ES-I3 (cell line): ENCODE measurements around the gene CDH15.

ENCODE experiments used
- H3K36me3 ChIP-seq: 2 replicates; pipeline ENCODE4 v1.6.1; 2013; ENCODE audit warnings: mild to moderate bottlenecking, low read length, control low read depth, moderate library complexity; ENCODE audit not compliant: insufficient read depth
- H3K4me1 ChIP-seq: 2 replicates; pipeline ENCODE4 v1.6.1; 2013; ENCODE audit warnings: mild to moderate bottlenecking, control low read depth, low read length; ENCODE audit not compliant: insufficient read depth
- H3K9ac ChIP-seq: 2 replicates; pipeline ENCODE4 v1.6.1; 2013; ENCODE audit warnings: low read depth, mild to moderate bottlenecking, low read length, moderate library complexity
- H3K9me3 ChIP-seq: 2 replicates; pipeline ENCODE4 v1.6.1; 2013; ENCODE audit warnings: mild to moderate bottlenecking, low read length, moderate library complexity; ENCODE audit not compliant: control insufficient read depth, insufficient read depth

The CDH15 gene

DNA sequence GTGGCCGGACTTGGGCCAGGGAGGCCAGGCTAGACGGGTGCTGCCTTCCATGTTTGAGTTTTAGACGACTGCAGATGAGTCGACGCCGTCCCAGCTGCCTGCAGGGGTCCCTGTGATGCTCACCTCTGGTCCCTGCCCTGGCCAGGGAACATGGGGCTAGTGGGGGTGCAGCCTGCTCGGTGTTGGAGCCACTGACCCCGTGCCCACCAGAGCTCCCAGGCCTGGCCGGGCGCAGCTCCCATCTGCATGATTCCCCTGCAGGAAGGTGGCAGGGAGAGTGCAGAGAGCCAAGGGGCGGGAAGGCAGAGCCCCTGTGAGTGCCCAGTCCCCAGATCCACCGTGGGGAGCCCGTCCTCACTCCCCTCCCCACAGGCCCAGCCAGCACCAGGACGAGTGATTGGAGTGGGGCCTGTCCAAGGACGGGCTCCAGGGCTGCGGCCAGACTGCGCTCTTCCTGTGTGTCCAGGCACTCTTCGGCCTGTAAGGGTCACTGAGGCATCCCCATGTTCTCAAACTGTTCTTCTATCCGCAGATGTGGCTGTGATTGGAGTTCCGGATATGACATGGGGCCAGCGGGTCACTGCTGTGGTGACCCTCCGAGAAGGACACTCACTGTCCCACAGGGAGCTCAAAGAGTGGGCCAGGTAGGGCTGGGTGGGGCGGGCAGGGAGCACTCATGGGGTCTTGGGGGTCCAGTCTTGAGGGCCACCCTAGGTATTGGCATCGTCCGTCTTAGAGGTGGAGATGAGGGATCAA is 26.0 kb upstream of the CDH15 start:
- H3K4me1 ChIP-seq, result no peaks in the 10 kb centered on the region
- H3K9me3 ChIP-seq, result peaks cover 12% of the 10 kb centered on the region
- H3K36me3 ChIP-seq, result peaks cover 7% of the 10 kb centered on the region
- no peak overlapping the region for H3K9ac ChIP-seq

DNA sequence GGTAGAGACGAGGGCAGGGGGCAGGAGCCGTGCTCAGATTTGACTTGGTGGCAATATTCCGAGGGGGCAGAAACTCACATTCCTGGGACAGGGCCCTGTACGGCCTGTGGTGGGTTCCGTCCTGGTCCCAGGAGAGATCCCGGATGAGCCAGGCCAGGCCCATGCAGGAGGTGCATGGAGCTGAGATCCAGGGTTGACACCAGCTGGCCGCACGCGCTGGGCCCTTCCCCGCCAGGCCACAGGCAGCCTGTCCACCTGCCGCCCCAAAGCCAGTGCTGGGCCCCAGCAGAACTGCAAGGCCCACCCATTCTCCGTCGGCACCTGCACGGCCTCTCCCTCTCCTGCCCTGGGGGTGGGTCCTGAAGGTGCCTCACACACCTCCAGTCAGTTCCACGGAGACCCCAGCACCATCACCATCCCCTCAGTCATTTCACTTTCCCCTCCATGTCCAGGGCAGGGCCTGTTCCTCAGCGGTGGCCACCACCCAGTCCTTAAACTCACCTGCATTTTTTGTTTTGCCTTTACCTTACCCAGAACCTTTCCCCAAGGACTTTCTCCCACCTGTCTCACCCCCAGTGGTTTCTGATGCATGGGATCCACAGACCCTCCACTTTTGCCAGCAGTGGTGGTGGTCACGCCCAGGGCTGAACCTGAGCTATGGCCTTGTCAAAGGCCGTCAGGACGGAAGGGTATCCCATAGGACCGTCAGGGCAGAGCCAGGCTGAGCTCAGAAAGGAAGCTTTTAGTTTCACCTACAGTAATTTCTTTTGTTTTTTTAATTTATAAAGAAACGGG is 25.1 kb upstream of the CDH15 start:
- Histone ChIP-seq H3K4me1 (no peaks in the 10 kb centered on the region), H3K9me3 (peaks cover 12% of the 10 kb centered on the region), H3K9ac (no peak overlapping the region), H3K36me3 (peaks cover 9% of the 10 kb centered on the region; the same call in 1 of the 2 replicates)

DNA sequence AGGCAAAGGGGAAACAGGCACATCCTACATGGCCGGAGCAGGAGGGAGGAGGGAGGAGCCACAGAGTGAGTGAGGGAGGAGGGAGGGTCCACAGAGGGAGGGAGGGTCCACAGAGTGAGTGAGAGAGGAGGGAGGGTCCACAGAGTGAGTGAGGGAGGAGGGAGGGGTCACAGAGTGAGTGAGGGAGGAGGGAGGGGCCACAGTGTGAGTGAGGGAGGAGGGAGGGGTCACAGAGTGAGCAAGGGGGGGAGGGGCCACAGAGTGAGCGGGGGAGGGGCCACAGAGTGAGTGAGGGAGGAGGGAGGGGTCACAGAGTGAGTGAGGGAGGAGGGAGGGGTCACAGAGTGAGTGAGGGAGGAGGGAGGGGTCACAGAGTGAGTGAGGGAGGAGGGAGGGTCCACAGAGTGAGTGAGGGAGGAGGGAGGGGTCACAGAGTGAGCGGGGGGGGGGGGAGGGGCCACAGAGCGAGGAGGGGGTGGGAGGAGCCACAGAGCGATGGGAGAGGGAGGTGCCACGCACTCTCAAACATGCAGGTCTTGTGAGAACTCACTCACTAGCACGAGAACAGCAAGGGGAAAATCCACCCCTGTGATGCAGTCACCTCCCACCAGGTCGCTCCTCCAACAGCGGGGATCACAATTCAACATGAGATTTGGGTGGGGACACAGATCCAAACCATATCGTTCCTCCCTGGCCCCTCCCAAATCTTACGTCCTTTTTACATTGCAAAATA is 24.3 kb upstream of the CDH15 start:
- Histone ChIP-seq H3K9ac (no peak overlapping the region), H3K36me3 (peaks cover 9% of the 10 kb centered on the region; the same call in 1 of the 2 replicates), H3K9me3 (peaks cover 12% of the 10 kb centered on the region), H3K4me1 (no peaks in the 10 kb centered on the region)

DNA sequence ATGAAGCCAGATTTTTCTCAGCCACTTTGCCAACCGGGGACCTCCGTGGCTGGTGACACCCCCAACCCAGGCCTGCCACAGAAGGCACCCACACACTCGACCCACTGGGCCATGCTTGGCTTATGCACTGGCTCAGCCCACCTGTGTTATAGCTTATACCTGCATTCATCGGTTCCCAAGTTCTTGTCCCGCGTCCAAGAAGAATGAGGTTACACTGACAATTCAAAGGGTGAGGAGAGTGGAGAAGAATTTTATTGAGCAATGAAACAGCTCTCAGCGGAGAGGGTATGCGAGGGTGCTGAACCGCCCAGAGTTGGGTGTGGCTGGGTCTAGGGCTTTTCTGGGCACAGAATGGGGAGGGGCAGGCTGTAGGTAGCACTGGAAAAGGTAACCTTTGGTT is 22.2 kb upstream of the CDH15 start:
- H3K9ac ChIP-seq, result no peak overlapping the region
- peaks cover 9% of the 10 kb centered on the region; the same call in 1 of the 2 replicates for H3K36me3 ChIP-seq
- peaks cover 12% of the 10 kb centered on the region for H3K9me3 ChIP-seq
- no peaks in the 10 kb centered on the region for H3K4me1 ChIP-seq

DNA sequence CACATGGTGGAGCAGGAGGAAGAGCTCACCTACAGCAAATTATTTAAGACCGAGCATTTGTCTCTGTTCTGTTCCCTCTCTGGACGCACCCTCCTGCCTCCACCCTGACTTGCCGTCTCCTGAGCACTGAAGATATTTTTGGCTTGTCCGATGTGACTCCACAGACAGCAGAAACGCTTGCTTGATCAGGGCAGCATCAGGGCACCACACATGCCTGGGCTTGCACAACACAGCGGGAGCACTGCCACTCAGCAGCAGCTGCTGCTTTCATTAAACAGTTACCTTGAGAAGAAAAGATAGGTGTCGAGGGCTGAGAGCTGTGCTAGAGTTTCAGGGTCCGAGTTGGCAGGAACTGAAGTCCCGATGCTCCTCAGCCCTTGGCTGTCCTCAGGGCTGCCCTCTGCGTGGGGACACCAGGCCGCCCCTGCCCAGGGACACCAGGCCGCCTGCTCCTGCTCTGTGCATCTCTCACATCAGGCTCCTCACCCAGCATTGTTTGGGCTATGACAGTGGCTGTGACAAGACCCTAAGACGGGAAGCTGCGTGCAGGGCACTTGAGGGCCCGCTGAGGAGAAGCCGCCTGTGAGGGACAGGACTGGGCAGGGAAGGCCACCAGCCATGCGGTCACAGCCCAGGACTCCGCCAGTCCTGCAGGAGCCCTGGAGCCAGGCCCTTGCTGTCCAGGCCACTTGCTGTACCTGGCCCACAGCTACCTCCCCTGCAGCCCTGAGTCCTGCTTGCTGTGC is 21.3 kb upstream of the CDH15 start:
- Histone ChIP-seq H3K9ac (no peak overlapping the region), H3K9me3 (peaks cover 12% of the 10 kb centered on the region), H3K4me1 (no peaks in the 10 kb centered on the region), H3K36me3 (peaks cover 9% of the 10 kb centered on the region; the same call in 1 of the 2 replicates)

DNA sequence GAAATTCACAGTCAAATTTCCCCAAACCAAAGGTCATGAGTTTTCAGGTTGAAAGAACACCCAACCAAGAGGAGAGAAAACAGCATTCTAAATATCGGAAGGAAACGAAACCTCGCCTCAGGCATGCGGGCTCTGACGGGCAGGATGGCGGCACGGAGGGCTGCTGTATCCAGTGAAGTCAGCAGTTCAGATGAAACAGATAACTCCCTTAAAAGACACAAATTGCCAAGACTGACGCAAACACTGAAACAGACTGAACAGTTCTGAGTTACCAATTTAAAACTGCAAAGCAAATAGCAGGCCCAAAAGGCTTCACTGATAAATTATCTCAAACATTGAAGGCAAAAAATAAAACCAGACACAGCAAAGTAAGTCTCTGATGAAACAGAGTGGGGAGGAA is 20.6 kb upstream of the CDH15 start:
- H3K36me3 ChIP-seq, result peaks cover 9% of the 10 kb centered on the region; the same call in 1 of the 2 replicates
- H3K4me1 ChIP-seq, result no peaks in the 10 kb centered on the region
- peaks cover 12% of the 10 kb centered on the region for H3K9me3 ChIP-seq
- no peak overlapping the region for H3K9ac ChIP-seq

DNA sequence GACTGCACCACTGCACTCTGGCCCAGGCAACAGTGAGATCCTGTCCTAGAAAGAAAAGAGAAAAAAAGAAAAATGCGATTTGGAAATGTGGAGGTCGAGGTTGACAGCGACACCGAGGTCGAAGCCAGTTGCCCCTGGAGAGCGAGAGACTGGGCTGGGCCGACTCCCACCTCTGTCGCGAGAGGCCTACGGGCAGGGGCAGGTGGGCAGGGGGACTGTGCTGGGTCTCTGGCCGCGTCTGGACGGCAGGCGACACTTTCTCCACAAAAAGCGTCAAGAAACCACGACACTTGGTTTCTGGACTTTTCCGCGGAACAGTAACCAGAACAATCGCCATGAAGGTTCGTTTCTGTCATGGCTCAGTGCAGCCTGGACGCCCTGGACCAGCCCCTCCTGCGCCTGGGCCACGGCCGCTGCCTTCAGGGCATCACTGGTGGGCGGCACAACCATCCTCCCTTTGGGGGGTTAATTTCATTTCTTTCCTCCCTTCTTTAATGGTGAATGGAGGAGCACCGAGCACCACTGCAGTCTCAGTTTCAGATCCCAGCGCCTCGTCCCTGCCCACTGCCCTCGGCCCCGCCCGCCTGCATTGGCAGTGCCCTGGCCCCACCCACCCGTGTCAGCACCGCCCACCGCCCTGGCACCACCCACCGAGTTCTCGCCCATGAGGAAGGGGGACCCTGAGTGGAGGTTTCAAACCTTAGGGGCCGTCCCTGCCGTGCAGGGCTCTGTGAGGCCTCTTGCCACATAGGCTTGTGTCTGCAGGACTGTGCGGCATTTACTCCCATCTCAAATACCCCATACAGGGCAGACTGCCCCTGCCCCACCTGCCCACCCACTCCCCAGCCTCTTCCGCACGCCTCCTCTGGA is 18.5 kb upstream of the CDH15 start:
- Histone ChIP-seq H3K9me3 (peaks cover 12% of the 10 kb centered on the region), H3K4me1 (no peaks in the 10 kb centered on the region), H3K36me3 (peaks cover 9% of the 10 kb centered on the region; the same call in 1 of the 2 replicates), H3K9ac (no peak overlapping the region)

DNA sequence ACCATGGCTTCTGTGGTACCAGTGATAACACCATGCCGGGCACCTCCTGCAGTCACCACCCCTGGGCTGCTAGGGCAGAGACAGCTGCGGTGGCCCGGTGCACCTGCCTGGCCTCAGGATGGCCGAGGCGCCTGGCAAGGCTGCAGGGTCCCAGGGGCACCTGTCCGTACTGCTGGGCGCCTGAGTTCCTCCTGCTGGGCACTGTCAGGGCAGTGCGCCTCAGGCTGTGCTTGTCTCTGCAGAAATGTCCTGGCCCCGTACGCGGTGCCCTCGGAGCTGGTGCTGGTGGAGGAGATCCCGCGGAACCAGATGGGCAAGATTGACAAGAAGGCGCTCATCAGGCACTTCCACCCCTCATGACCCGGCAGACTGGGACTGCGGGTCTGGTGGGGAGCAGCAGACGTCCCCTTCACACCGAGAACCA is 17.7 kb upstream of the CDH15 start:
- Histone ChIP-seq H3K9ac (no peak overlapping the region), H3K36me3 (peaks cover 9% of the 10 kb centered on the region; the same call in 1 of the 2 replicates), H3K9me3 (peaks cover 8% of the 10 kb centered on the region), H3K4me1 (no peaks in the 10 kb centered on the region)

DNA sequence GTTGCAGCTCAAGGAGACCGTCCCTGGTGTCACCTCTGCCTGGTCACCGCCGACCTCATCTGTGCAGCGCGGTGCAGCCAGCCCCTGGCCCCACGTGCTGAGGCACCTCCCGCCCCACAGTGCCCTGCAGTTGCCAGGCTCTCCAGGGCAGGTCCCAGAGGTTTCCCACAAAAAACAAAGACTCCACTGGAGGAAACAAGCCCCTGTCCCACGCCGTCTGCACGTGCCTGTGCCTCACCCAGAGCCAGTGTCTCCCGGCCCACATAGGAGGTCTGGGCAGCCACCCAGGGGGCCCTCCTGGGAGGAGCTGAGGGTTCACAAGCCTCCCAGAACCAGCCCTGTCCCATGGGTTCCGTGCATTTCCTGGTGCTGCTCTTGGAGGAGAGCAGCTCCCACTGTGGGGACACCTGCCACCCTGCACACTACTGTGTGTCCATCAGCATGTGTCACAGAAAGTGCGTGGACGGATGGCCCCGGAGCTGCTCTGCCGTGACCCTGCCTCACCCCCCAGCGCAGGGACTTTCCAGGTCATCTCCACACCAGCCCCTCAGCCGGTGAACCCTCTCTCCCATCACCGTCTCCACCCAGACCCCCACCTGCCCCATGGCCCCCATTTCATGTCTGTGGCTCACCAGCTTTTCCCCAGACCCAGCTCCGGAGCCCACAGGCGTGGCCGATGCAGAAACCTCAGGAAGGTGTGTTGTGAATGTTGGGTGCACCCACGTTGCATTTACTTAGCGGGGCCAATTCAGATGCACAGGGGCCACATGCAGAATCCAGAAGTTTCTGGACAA is 17.0 kb upstream of the CDH15 start:
- H3K9ac ChIP-seq, result no peak overlapping the region
- H3K9me3 ChIP-seq, result 0 out of 2 replicates have a peak, but pooled peaks cover under 1% of the 10 kb centered on the region
- H3K36me3 ChIP-seq, result peaks cover 6% of the 10 kb centered on the region; the same call in 1 of the 2 replicates
- H3K4me1 ChIP-seq, result no peaks in the 10 kb centered on the region

DNA sequence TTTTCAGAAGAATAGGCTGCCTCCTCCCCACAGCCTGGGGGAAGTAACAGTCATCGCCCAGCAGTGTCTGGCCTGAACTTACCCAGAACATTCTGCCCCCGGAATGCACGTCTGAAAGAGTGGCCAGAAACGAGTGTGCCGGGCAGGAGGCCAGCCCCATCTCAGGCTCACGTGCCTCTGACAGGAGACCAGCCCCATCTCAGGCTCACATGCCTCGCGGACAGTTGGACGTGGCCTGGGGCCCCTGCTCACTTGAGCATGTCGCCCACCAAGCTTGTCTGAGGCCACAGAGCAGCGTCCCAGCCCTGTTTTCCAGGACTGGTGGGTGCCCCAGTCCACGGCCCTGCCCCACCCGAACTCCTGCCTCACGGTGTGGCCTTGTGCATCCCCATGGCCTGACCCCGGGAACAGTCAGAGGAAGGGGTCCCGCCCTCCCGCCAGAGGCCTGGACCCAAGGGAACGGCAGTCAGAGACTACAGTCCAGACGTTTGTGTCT is 16.3 kb upstream of the CDH15 start:
- Histone ChIP-seq H3K4me1 (no peaks in the 10 kb centered on the region), H3K36me3 (peaks cover 4% of the 10 kb centered on the region; the same call in 1 of the 2 replicates), H3K9me3 (no peaks in the 10 kb centered on the region), H3K9ac (no peak overlapping the region)

DNA sequence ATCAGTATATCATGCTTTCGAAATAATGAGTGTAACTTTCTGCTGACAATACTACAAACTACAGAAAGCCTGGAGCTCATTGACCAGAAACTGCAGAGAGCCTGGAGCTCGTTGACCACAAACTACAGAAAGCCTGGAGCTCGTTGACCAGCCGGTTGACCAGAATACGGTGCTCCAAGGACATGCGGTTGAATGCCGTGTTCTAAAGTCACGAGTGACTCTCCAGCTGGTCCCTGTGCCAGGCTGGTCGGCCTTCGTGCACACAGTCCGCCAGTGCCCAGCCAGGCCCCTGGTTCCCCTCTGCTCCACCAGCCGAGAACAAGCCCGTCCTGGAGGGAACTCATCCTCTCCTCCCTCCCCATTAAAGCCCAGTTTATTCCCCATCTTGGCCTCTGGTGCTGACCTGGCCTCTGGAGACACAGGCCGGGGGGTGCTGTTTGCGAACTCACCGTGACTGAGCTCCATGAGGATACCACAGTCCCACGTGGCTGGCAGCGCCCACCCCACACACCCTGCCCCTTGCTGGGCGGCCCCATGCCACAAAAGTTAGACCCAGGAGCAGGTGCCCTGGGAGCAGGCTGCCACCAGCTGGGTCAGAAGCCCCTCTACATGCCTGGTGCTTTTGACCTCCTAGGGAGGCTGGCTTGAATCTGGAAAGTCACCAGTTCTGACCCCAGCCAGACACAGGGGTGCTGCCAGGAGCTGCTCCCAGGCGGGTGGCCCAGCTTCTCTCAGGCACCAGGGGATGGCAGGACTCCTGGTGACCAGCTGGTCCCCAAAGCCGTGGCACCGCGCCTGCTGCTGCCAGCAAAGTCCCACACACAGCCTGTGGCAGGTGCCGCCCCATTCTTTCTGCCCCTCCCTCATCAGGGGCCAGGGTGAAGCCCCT is 15.5 kb upstream of the CDH15 start:
- H3K9ac ChIP-seq, result no peak overlapping the region
- H3K36me3 ChIP-seq, result peaks cover 1% of the 10 kb centered on the region; the same call in 1 of the 2 replicates
- H3K9me3 ChIP-seq, result no peaks in the 10 kb centered on the region
- H3K4me1 ChIP-seq, result no peaks in the 10 kb centered on the region
